ENCODE measurements around the gene C16orf78. TPM values are rescaled to one million over a fixed set of nuclear protein-coding genes. Genes with fewer than 3 reads are reported as not detected.

The C16orf78 gene
- total and polyA plus RNA-seq, 7 donors, result not detected

DNA sequence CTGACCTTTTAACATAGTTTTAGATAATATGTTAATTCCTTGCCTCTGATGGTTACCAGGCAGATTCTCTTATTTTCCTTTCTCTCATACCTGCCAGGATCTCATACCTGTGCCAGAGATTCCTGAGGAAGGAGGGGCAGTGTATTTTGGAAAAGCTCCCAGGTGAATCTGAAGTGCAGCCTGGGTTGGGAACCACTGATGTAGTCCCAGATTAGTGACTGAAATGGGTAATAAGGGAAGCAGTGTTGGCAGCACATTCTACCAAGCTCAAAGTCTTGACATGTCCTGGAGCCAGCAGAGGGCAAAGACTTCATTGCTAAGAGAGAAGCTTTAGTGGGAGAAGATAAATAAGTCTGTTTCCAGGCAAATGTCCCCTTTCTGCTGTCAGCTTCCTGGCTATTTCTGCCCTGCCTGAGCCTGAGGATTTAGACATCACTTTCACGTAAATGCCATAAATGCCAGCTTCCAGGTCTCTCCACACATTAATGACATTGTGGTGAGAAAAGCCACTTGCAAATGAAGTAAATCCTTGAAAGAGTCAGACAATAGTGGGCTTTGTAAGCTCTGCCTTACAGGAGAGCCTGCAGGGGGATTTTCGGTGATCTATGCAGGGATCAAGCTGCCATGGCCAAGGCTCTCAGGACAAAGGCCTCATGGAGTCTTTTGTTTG is 40.9 kb upstream of the C16orf78 start:
- TF ChIP-seq EP300 (IDR thresholded peaks at IDR 0.05), result no peak
- no peak for TF ChIP-seq POLR2A (IDR thresholded peaks at IDR 0.05)
- TF ChIP-seq, protein P1, sequence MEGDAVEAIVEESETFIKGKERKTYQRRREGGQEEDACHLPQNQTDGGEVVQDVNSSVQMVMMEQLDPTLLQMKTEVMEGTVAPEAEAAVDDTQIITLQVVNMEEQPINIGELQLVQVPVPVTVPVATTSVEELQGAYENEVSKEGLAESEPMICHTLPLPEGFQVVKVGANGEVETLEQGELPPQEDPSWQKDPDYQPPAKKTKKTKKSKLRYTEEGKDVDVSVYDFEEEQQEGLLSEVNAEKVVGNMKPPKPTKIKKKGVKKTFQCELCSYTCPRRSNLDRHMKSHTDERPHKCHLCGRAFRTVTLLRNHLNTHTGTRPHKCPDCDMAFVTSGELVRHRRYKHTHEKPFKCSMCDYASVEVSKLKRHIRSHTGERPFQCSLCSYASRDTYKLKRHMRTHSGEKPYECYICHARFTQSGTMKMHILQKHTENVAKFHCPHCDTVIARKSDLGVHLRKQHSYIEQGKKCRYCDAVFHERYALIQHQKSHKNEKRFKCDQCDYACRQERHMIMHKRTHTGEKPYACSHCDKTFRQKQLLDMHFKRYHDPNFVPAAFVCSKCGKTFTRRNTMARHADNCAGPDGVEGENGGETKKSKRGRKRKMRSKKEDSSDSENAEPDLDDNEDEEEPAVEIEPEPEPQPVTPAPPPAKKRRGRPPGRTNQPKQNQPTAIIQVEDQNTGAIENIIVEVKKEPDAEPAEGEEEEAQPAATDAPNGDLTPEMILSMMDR (IDR thresholded peaks at IDR 0.05), result no peak
- no peak for TF ChIP-seq POLR2AphosphoS5 (IDR thresholded peaks at IDR 0.05)
- Histone ChIP-seq H3K4me1 (no peaks in the 10 kb centered on the region), H3K36me3 (no peaks in the 10 kb centered on the region), H3K4me3 (no peak overlapping the region), H3K9me3 (no peaks in the 10 kb centered on the region), H3K27ac (no peak overlapping the region), H3K27me3 (peaks cover 0 to 7% (median under 1%) of the 10 kb centered on the region in 3 donors)
- 52 to 66% methylated on average over 2 of the region's 2 CpGs for whole genome bisulfite sequencing, 2 donors
- intact Hi-C loops (cut with DNase I), result no loop called here
- DNase-seq, result peak; percentile 25

DNA sequence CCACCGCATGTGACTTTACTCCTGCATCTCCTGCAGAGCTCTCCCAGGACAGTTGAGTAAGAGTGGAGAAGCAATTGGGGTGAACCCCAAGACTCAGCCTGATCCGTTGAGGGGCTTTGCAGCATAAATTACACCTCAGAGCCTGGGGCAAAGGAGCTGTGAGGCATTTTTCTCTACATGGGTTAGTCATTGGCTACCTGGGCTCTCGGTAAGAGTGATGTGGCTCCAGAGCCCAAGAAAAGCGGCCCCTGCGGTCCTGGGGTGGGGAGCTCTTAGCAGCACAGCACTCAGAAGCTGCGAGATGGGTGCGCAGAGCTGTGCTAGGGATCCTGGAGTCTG is 40.4 kb upstream of the C16orf78 start:
- WGBS, 2 donors, result 74 to 76% methylated on average over 7 of the region's 7 CpGs
- no peaks in the 10 kb centered on the region for H3K4me1 ChIP-seq
- no peaks in the 10 kb centered on the region for H3K9me3 ChIP-seq
- H3K27ac ChIP-seq, result no peak overlapping the region
- no peak for DNase-seq
- no peak for TF ChIP-seq POLR2AphosphoS5 (IDR thresholded peaks at IDR 0.05)
- TF ChIP-seq, protein P1 (IDR thresholded peaks at IDR 0.05), result no peak
- TF ChIP-seq POLR2A (IDR thresholded peaks at IDR 0.05), result no peak
- no peak for TF ChIP-seq EP300 (IDR thresholded peaks at IDR 0.05)
- intact Hi-C loops (cut with DNase I), result no loop called here
- no peaks in the 10 kb centered on the region for H3K36me3 ChIP-seq
- H3K4me3 ChIP-seq, result no peak overlapping the region
- H3K27me3 ChIP-seq, result peaks cover 0 to 12% (median 5%) of the 10 kb centered on the region in 3 donors

DNA sequence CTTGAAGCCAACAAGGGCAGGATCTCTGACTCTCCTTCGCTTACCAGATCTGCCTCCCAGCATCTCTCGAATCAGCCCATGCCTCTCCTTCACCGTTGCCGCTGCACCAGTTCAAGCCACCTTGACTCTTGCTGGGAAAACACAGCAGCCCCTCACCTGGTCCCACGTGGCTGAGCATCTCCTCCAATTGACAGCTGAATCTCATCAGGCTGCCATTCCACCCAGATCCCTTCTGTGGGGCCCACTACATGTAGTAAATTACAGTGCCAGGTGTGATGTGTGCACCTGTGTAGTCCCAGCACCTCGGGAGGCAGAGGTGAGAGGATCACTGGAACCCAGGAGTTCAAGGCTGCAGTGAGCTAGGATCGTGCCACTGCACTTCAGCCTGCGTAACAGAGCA is 37.8 kb upstream of the C16orf78 start:
- no peaks in the 10 kb centered on the region for H3K36me3 ChIP-seq
- peak; percentile 27 for DNase-seq
- intact Hi-C loops (cut with DNase I), result no loop called here
- H3K9me3 ChIP-seq, result no peaks in the 10 kb centered on the region
- TF ChIP-seq POLR2AphosphoS5 (IDR thresholded peaks at IDR 0.05), result no peak
- TF ChIP-seq, protein P1 (IDR thresholded peaks at IDR 0.05), result no peak
- H3K27ac ChIP-seq, result no peak overlapping the region
- peaks cover 0 to 33% (median 13%) of the 10 kb centered on the region in 3 donors for H3K27me3 ChIP-seq
- no peaks in the 10 kb centered on the region for H3K4me1 ChIP-seq
- no peak overlapping the region for H3K4me3 ChIP-seq
- 62 to 73% methylated on average over 8 of the region's 8 CpGs for WGBS, 2 donors

DNA sequence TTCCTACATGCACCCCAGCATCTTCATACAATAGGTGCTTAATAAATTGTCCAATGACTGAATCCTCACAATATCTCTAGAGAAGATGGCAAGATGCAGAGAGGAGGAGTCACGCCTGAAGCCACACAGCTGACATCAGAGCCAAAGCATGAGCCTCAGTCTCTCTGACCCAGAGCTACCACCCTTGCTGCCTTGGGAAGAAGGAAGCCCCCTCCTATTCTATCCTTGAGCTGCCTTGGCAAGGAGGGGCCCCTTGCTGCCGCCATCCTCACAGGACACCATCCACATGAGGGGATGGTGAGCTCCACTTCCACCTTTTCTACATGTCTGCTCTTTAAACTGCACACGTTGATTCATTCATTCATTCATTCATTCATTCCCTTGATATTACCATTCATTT is 37.0 kb upstream of the C16orf78 start:
- H3K9me3 ChIP-seq, result no peaks in the 10 kb centered on the region
- H3K27ac ChIP-seq, result no peak overlapping the region
- H3K27me3 ChIP-seq, result peaks cover 0 to 33% (median 13%) of the 10 kb centered on the region in 3 donors
- whole genome bisulfite sequencing, 2 donors, result 70 to 86% methylated on average over 3 of the region's 3 CpGs
- no peak overlapping the region for H3K4me3 ChIP-seq
- no peaks in the 10 kb centered on the region for H3K36me3 ChIP-seq
- H3K4me1 ChIP-seq, result no peaks in the 10 kb centered on the region
- DNase-seq, result peak; percentile 26
- intact Hi-C loops (cut with DNase I), result no loop called here
- TF ChIP-seq, protein P1 (IDR thresholded peaks at IDR 0.05), result no peak
- TF ChIP-seq POLR2A (IDR thresholded peaks at IDR 0.05) (no peak), POLR2AphosphoS5 (IDR thresholded peaks at IDR 0.05) (no peak), EP300 (IDR thresholded peaks at IDR 0.05) (no peak)

DNA sequence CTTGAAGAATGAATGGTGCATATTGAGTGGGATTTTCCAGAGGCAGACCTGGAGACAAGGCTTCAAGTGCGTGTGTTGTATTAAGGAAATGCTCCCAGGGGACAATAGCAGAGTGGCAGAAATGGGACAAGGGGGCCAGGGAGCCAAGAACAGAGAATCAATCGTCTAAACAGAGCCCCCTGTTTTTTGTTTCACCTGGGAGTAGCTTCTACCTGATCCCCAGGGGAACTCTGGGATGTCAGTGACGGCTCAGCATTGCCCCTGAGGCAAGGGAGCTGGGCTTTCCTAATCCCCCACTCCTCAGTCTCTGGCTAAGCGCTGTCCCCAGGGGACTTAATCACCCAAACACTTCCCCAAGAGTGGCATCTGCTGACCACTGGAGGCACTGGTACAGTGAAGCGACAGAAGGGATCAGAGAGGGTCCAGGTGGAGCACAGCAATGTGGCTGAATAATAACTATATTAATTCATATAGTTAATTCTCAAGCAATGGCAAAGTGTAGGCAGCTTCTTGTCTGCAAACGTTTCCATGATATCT is 35.7 kb upstream of the C16orf78 start:
- H3K9me3 ChIP-seq, result no peaks in the 10 kb centered on the region
- TF ChIP-seq, protein P1 (IDR thresholded peaks at IDR 0.05), result no peak
- no peak overlapping the region for H3K27ac ChIP-seq
- 51 to 65% methylated on average over 6 of the region's 6 CpGs for WGBS, 2 donors
- H3K36me3 ChIP-seq, result no peaks in the 10 kb centered on the region
- H3K27me3 ChIP-seq, result peaks cover 0 to 42% (median 13%) of the 10 kb centered on the region in 3 donors
- H3K4me1 ChIP-seq, result no peaks in the 10 kb centered on the region
- DNase-seq, result peak; percentile 13
- intact Hi-C loops (cut with DNase I), result no loop called here
- no peak overlapping the region for H3K4me3 ChIP-seq
